ENCODE data around the gene FOXO6.
A peak's percentile ranks its signal among the peaks of the same experiment; 100 is the strongest.

- TF ChIP-seq POLR2A (IDR thresholded peaks at IDR 0.05): no peak
- peak; percentile 18 to 41 (median 22) for TF ChIP-seq CTCF (IDR thresholded peaks at IDR 0.05)
Observed at GRCh38 chr1:41313661-41314131, 47.5 kb upstream of the FOXO6 start.
